Activated T-cell treated with anti-CD3 and anti-CD28 coated beads for 48 hours (primary cell): ENCODE data around the gene ASF1B.
"Not testable (repeated sequence)": the region's sequence is repeated elsewhere in the genome, so short reads cannot be mapped to it uniquely, and the experiment has no call there.

Source experiments
- DNase-seq: peaks from one replicate; pipeline ENCODE4 v3.0.0-alpha.2; 2020; ENCODE audit warnings: low read depth

ASF1B gene

DNA sequence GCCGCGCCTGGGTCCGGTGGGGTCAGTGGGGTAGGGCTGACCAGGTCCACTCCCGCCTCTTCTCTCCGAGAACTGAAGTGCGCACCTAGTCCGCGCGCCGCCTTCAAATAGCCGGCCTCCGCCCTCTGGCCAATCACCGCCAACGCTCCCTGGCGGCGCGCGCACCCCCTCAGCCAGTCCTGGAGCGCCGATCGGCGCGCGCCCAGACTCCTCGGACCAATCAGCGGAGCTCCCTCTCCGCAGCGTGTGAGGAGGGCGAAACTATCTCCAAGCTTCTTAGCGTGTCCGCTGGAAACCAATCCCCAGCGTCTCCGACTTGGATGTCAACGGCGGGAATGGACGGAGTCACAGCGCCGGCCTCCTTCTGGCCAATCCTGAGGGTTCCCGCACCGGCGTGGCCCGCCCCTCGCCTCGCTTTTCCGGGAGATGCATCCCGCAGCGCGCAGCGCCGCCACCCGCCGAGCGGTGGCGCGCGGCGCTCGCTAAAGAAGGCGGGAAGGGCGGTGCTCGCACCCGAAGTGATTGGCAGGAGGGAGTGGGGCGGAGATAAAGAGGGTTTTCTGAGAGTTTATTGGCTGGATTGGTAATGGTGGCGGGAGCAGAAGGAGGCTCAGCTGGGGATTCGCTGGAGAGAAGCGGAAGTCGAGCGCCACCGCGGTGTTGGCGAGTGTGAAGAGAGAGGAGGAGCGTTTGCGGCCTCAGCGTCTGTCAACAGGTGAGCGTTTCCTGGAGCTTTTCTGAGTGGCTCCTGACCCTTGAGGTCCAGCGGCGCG, at the start of gene ASF1B:
Gene ASF1B, minus strand, starts transcription at position 81 of the 773 bp plus-strand sequence. CDS start 133 bp downstream, outside the sequence.
- DNase-seq: peak; percentile 98

DNA sequence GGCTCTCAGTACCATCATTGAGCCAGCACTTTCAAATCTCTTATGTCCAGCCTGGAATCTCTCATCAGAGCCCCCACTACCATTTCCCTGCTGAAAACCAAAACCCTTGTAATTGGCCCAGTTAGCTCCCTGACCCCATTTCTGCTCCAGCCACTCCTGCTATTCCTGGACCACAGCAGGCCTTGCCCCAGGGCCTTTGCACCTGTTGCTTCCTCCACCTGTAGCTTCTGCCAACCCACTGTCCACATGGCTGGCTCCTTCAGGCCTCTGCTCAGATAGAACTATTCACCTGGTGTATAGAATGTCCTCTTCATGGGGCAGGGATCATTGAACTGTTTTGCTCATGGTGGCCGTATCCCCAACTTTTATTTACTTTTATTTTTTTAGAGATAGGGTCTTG, 49.3 kb upstream of the ASF1B start:
- not testable (repeated sequence) for DNase-seq

DNA sequence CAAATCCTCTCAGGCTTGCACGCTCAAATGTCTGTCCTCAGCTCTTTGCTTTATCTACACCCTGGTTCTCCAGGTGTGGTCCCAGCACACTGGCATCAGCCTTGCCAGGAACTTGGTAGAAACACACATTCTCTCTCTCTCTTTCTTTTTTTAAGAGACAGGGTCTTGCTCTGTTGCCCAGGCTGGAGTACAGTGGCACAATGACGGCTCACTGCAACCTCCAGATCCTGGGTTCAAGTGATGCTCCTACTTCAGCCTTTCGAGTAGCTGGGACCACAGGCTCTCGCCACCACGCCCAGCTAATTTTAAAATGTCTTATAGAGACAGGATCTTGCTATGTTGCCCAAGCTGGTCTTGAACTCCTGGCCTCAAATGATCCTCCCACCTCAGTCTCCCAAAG, 48.8 kb upstream of the ASF1B start:
- DNase-seq: no peak

DNA sequence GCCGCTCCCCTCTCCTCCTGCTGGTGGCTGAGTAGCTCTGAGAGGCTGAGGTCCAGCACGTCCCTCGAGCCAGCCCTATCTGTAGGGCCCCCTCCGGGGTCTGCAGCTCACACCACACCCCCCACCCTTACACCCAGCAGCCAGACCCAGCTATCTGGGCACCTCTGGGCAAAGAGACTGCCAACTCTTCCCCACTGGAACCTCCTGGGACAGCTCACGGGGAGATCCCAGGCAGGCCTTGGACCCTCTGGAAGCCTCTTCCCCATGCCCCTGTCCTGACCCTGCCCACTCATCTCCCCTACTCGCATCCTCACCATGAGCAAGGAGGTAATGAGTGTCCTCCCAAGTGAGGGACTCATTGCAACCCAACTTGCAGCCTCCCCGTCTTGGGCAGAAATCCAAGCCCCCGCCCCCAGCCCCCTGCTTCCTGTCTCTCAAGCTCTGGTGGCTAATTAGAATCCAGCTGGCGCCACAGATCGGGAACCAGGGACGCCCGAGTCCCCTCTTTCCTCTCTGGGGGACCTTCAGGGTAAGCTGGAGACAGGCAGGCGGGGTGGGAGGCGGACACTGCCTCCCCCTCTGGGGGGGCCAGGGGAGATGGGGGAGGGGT, 47.5 kb upstream of the ASF1B start:
- no peak for DNase-seq

DNA sequence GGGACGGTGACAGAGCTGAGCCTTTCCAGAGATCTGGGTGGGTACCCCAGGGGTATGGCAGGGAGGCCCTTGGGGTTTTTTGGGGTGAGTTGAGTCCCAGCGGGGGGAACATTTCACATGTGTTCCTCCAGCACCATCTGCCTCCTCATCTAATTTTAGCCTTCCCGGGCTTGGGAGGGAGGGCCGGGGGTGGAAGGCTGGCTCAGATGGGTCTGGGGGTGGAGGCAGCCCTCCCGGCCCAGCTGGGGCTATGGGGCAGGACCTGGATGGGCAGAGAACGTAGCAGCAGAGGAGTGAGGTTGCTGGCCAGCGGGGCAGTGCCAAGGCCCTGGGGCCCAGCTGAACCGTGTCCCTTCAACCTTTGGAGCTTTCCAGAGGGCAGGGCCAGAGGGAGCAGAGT, 46.1 kb upstream of the ASF1B start:
- DNase-seq: no peak

DNA sequence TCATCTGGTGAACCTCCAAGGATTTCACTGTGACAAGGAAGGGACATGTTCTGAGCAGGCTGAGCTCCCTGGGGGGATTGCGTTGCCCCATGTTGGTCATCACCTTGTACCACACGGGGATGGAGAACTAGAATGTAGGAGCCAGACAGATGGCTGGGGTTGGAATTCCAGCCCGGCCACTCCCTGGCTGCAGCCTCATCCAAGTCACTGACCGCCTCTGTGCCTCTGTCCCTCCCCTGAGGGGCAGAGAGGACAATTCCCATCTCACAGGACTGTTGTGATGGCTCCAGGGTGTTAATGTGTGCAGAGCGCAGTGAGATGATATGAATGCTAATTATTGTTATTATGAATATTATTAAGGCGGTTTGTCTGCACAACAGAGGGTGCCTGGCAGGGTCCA, 45.5 kb upstream of the ASF1B start:
- DNase-seq: no peak

DNA sequence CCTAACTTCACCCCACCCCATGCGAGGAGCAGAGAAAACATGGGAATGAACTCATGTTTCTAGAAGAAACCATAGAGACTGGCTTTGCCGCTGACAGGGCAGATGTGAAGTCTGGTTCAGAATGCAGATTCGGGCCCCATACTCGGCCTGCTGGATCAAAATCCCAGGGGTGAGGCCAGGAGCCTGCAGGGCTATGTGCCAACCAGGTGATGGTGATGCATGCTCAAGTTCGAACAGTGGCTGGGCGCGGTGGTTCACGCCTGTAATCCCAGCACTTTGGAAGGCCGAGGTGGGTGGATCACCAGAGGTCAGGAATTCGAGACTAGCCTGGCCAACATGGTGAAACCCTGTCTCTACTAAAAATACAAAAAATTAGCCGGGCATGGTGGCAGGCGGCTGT, 44.8 kb upstream of the ASF1B start:
- not testable (repeated sequence) for DNase-seq

DNA sequence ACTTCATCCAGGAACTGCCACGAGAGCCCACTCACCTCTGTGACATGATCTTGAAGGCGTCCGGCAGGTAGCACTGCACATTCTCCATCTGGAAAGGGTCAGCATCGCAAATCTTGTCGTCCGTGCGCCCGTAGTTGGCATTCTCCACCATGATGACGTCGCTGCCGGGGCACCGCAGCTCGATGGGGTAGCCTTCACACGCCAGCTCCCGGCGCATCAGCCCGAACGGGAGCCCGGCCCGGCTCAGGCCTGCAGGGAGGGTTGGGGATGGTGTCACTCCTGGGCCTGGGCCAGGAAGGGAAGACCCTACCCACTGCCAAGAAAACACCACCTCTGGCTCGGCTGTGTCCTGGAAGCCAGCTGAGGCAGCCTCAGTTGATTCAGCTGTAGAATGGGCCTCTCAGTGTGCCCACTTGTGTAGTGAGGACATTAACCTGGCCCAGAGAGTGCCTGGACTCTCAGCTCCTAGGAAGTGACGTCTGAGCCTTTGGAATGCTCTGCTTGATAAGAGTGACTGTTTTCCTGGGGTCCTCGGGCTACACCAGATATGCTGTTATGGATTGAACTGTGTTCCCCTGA, 41.2 kb upstream of the ASF1B start:
- no peak for DNase-seq

DNA sequence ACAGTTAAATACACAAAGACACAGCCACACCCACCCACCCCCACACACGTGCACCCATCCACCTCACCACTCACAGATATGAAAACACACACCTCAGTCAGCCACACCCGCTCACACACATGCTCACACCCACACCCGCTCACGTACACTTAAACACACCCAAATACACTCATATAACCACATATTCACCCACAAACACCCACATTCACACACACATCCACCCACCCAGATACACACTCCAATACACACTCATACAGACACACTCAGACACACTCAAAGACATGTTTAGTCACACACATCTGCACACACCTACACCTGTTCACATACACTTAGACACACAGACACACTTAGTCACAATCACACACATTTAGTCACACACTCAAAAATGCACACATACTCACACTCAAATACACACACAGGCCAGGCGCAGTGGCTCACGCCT, 39.0 kb upstream of the ASF1B start:
- DNase-seq: no peak

DNA sequence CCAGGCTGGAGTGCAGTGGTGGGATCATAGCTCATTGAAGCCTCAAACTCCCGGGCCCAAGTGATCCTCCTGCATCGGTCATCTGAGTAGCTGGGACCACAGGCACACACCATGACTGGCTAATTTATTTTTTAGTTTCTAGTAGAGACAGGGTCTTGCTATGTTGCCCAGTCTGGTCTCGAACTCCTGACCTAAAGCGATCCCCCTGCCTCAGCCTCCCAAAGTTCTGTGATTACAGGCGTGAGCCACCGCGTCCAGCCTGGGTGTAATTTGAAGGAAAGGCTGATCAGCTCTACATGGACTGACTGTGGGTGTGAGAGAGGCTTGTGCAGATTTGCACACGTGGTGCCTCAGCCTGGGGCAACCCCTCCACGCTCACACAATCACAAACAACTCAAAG, 38.5 kb upstream of the ASF1B start:
- no peak for DNase-seq

DNA sequence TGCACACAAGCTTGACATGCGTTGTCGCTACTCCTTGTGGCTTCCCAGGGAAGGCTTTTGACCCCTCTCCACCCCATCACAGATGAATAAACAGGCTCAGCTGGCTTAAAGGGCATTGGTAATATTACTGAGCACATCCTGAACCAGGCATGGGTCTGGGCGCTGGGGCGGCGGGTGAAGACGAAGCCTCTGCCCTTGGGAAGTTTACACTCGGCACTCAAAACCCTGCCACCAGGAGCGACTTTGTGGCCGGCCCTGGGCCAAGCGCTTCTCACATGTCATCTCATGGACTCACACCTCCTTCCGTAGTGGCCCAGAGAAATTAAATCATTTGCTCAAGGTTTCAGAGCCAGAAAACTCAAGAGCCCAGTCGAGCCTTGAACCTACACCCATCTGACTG, 32.6 kb upstream of the ASF1B start:
- DNase-seq: no peak

DNA sequence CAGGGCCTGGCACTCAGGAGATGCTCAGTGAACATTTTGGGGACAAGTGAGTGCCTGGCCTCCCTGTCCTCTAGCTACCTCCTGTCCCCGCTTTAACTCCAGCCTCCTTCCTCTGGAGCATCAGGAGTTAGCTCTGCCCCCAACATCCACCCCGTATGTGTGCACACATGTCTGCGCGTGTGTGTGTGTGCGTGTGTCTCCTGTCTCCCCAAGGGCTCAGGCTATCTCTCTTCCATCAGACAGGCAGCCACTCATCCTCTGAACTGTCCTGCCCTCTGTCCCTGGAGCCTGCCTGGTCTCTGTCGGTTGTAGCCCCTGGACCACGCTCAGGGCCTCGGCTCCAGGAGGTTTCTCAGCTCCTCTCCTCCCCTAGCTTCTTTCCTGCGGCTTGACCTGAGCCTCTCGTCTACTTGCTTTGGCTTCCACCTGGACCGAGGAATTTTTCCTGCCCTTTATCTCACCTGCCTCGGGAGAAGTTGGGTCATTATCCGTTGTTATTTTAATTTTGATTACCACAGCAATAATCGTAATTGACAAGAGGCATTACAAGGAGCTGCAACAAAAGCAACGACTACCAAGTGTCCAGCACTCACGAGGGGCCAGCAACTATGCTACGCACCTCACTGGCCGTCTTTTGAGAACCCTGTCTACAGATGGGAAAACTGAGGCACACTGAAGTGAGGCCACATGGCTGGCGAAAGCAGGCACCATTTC, 32.0 kb upstream of the ASF1B start:
- no peak for DNase-seq

DNA sequence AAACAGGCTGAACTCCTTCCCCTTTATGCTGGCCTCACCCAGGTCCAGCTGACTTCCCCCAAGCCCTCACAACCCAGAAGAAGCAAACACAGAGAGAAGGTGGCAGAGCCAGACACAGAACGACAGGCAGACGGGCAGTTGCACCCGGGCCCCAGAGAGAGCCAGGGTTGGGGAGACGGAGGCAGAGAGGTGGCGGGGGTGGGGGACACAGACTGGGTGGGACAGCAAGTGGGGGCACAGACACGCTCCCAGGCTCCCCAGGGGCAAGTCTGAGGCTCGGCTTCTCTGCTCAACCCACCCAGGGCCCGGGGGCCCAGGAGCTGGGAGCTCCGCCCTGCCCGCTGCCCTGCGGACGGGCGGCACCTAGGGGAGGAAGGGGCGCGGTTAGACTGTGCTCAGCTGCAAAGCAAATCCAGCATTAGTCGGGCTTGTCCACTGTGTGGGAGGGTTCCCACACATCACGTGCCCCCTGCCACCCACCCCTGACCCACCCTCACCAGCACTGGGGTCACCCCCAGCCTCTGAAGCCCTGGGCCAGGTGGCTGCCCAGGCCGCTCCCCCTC, 31.3 kb upstream of the ASF1B start:
- DNase-seq: no peak

DNA sequence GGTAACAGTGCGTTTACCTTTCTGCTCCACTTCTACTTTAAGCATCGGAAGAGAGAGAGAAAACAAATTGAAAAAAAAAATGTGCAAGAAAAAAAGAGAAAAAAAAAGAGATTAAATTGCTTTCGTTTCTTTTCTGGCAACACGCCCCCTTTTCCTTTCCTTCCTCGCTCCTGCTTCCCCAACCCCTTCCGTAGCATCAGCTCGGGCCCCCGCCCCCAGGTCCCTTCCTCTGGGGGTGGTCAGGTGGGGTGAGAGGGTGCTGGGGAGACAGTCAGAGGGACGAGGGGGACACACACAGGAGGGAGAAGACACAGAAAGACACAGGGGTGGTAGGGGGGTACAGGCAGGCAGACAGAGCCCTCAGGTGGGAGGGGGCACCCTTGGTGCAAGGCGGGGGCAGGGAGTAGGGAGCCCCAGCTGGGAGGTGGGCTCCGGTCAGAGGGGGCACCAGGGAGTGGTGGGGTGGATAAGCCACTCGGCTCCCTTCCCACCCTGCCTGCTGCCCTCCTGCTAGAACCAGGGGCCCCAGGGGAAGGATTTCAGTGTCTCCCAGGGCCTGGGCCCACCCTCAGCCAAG, 30.7 kb upstream of the ASF1B start:
- no peak for DNase-seq

DNA sequence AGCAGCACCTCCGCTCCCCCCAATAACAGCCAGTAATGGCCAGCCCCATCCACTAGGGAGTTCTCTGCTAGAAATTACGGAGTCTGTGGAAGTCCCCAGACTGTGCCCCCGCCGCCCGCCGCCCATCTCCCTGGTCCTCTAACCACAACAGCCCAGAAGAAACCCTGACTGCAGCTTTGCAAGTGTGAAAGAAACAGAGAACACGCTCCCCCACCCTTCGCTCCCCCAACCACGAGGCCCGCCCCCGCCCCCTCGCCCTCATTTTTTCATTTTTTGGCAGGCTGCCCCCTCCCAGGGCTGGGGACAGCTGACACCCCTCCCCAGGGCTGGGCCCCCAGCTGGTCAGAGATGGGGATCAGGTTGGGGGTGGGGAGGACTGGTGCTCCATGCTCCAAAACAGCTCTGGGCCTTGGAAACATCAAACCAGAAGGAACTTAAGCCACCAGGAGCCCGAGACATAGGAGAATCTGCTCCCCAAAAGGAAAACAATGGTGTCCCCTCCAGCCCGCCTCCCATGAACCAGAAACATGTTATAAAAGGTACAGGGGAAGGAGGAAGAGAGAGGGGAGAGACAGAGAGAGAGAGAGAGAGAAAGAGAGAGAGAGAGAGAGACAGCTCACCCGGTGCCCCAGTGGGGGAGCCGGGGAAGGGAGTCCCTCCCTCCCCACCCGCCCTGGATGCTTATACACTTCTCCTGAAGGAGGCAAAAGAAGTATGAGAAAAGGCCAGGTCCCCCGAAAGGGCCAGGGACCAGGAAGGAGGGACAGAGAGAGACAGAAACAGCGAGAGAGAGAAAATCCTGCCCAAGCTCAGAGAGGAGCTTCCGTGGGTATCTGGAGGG, 29.8 kb upstream of the ASF1B start:
- no peak for DNase-seq

DNA sequence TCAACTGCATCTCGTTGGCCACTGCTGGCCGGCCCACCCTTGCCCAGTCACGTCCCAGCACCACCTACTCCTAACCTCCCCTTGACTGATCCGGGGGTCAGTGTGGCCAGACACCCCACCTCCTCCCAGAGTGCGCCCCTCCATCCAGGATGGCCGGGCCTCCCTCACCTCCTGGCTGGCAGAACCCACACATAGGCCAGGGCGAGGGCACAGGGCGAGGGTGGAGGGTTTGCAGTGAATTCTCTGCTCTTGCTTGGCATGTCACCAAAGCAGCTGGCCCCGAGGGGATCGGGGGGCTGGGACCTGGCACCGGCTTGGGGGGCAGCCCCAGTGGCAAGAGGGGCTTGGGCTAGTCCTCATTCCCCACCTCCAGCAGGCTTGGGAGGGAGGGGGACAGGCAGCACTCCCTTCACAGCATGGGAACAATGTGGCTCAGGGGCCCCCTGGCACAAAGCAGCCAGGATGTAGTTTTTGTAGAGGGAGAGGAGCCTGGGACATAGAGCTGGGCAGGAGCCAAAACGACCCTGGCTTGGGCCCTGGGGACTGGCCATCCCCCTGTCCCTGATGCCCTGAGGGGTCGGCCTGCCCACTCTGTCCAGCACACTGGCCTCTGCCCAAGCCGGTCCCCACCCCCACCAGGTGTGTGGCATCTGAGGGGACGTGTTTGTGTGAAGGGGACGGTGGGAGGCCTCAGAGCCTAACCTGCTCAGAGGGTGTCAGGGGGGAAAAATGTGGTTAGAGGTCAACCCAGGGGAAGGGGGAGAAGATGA, 28.5 kb upstream of the ASF1B start:
- no peak for DNase-seq

DNA sequence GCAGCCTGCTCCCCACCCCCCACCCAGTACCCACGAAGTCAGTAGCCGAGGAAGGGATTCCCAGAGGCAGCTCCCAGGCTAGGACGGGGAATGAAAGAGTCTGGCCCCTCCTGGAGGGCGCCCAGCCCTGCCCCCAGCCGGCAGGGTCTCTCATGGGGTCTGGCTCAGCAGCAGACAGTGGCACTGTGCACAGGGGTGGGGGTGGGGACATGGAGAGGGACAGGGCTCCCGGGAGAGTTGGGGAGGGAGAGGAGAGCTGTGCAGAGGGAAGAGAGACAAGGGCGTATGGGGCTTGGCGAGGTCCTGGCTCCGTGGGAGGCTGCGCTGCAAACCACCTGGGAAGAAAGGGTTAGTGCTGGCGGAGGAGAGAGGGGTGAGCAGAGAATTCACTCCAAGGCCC, 27.7 kb upstream of the ASF1B start:
- no peak for DNase-seq

DNA sequence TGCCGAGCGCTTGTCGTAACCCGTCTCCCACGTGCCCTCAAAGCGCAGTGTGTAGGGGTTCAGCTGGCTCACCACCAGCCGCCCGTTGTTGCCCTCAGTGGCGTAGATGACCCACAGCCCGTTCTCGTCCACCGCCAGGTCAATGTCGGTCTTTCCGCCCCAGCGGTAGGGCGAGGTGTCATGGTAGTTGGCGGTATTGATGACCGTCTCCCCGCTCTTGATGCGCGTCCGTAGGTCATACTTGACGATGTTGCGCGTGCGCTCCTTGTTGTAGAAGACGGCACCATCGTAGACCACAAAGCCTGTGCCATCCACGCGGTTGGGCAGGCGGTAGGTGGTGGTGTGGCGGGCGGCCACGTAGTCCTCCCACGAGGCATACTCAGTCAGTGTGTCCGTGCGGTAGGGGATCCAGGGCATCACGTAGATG, 26.5 kb upstream of the ASF1B start:
- no peak for DNase-seq

DNA sequence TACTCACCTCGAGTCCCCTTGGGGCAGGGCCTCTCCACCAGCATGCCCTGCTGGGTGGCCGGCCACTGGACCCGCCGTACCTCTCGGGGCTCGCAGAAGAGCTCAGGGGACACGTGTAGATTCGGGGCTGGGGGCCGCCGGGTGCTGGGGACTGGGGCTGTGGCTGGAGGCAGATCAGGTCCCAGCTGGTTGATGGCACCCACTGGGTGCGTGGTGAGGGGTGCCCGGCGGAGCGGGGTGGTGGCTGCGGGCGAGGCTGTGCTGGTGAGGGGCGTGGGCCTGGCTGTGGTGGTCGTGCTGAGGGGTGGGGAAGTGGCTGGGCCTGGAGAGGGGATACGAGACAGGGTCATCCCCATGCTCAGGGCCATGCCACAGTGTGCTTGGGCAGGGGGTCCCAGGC, 24.9 kb upstream of the ASF1B start:
- no peak for DNase-seq

DNA sequence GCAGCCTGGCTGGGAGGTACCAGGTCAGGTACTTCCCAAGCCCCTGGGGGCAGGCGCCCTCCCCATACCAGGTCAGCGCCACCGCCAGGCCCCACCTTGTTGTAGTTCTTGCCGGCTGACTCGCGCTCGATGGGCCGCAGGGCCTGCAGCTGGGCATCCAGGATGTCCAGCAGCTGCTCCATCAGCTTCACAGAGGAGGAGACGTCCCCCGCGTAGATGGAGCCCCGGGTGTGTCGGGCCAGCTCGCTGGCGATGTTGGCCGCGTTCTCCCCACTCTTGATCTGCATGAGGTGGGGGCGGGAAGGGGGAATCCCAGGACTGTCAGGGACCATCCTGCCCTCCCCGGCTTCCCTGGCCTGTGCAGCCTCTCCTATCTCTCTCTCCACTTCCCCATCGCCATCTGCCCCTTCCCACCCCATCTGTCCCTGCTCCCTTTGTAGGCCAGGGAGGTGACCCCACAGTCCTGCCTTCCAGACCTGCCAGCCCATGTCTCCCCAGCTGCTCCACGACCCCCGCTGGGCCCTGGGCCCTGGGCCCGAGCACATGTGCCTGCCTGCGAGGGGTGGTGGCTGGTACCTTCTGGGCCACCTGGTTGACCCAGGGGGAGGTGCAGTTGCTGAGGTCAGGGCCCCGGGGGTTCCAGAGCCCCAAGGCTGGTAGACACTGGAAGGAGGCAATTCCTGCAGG, 23.8 kb upstream of the ASF1B start:
- DNase-seq: no peak
